HL-60/S4 (cell line): ENCODE measurements around the gene CBX6.

Experiments used
- in situ Hi-C: fragments of 300-500 bp; cut with MboI; formaldehyde crosslinking; loops from 2 replicates; pipeline ENCODE4 v1.14.3; 2022; ENCODE audit warnings: low sequenced_read_pairs

Gene CBX6

DNA sequence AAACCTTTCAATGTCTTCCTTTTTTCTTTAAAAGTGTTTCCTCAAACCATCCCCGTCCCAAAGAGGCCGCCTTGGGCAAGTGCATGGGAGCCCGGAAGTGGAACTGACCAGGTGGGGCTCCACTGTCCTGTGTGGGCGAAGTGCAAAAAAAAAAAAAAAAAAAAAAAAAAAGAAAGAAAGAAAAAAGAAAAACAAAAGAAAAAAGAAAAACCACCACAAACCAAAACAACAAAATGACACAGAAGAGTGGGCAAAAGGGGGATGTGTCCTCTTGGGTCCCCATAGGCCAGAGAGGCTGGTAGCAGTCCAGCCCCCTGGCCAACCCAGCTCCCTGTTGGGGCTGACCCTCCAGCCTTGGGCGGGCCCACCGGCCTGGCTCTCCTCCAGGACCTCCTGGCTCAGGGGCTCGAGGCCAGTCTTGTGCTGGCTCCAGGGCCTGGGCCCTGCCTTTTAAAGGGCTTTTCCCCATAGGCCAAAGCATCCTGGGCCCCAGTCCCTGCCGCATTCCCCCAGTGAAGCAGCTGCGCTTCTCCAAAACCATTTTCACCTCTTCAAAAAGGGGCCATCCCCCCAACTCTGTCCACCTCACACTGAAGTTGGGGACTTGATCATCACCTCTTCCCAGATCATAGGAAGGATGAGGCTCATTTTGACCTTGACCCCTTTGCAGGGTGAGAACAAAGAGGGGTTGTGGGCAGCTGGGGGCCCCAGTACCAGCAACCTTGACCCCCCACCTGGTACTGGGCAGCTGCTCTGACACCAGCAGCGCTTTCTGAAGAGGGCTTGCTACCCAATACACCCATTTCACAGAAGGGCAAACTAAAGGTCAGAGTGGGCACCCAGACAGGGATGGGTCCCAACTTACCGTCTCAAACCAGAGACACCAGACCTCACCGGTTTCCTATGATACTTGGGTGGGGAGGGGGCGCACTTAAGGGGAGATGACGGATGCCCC lies 9.4 kb downstream of the CBX6 start:
- in situ Hi-C loops, result loop anchor here (10.0 to 25.0 kb wide), 2 partner anchors 142 to 250 kb away; no protein-coding TSS in a partner anchor

DNA sequence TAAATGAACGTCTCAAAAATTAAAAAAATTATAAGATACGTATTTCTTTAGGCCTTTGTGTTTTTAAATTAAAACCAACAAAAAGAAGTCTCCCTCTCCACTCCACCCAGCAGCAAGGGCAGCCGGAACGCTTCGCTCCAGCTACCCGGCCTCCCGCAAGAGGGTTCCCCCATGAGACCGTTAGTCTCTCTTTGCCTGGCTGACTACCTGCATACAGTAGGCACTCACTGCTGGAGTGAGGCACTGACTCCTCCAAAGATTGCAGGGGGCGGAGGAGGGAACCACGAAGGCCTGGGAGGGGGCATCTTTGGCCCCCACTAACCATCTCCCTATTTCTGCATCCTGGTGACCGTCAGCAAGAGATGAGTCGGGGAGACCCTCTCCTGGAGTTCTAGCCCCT lies 10.1 kb downstream of the CBX6 start:
- in situ Hi-C loops, result loop anchor here (10.0 to 25.0 kb wide), 2 partner anchors 143 to 250 kb away; no protein-coding TSS in a partner anchor

DNA sequence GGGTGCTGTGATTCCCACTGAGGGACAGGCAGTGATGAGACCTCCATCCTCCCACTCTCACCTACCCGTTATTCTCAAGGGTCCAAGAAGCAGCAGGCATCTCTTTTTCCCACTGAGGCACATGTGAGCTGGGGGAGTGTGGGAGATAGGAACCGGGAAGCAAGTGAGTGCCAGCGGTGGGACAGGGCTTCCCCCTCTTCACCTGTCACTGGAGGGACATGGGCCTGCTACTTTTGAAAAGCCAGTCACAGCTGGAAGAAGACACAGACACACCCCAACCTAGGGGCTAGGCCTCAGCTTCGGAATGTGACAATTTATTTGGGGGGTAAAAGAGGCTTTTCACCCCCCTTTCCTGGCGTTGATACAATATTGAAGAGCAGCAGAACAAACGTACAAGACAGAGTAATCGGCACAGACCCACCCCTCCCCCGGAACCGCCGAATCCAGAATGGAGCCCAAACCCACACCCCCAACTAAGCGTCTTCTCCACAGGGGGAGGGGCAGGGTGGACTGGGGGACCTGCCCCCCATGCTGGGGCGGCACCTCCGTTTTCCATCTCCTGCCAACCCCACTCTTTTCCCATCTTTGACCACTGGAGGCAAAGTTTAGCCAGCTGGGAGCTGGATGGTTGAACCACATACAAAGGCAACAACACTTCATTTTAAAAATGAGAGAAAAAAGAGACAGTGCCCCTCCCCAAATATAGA lies 10.7 kb downstream of the CBX6 start:
- in situ Hi-C loops, result loop anchor here (10.0 to 25.0 kb wide), 2 partner anchors 143 to 251 kb away; no protein-coding TSS in a partner anchor

DNA sequence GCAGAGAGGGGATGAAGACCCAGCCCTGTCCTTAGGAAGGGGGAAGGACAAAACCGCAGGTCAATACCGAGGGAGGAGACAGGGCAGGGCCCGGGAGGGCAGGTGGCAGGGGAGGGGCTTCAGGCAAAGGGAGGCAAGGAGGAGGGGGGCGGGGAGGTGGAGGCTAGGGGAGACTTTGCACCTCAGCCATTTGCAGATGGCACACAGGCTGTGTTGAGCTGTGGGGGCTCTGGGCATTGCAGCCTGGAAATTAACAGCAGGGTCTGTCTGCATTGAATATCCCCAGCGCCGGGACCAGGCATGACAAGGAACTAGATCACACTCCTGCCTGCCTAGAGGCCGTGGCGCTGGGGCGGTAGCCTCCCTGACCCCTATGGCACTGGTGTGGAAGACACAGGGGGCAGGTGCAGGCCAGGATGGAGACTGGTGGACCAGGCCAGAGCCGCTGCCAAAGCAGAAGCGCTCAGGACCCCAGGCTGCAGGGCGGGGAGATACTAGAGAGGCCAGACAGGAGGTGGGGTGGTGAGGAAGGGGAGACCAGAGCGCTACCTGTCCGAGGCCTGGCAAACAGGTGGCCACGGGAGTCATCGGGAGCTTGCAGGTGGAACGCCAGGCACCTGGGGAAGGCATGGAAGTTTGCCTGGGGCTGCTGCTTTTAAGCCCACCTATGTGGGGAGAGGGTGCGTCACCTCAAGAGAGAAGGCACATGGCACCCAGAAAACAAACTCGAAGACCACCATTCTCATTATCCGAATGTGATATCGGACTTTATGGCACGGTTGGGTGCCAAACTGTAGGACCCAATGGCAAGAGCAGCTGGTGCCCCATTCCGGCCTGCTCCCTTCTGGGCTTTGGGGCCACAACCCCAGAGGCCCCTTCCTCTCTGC lies 11.5 kb downstream of the CBX6 start:
- in situ Hi-C loops, result loop anchor here (10.0 to 25.0 kb wide), 2 partner anchors 144 to 252 kb away; no protein-coding TSS in a partner anchor

DNA sequence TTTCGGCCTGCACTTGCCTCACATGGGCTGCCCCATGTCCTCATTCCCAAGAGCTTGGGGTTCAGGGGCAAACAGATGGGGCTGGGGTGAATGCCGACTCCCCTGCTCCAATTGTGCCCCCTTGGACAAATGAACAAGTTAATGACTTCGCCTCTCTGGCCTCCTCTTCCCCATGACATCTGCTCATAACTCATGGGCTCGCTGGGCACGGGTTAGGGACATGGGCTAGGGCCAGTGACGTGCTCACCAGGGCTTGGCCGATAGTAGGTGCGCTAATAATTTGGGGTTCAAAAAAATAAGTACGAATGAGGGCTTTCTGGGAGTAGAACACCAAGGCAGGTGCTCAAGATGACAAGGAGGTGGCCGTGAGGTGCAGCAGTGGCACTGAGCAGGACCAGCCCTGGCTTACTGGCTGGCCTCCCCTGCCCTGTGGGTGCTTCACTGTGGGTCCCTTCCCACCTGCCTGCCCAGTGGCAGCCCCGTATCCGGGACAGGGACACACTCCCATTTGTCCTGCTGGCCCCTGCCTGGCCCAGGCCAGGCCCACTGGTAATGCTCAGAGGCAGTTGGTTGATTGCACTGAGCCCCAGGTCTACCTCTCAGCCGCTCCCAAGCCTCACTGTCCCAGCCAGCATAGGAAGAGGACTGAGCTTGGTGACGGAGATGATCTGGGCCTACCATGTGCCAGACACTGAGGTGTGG lies 12.3 kb downstream of the CBX6 start:
- in situ Hi-C loops, result loop anchor here (10.0 to 25.0 kb wide), 2 partner anchors 145 to 253 kb away; no protein-coding TSS in a partner anchor

DNA sequence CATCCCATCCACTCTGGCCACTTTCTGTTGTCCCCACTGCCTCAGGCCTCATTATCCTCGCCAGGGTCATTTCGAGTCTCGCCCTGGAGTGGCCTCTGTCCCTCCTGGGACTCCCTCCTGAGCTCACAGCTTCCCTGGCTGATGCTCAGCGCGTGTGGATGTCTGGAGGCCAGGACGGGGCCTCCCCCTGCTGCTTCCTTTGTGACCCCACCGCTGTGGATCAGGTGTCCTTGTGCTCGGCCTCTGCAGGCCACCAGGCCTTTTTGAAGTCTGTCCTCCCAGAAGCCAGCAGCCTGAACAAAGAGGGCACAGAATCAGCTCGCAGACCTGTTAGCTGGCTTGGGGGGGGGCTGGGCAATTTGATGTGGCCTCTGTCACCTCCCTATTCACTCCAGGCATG lies 13.5 kb downstream of the CBX6 start:
- in situ Hi-C loops, result loop anchor here (25.0 kb wide), 1 partner anchor 254 kb away; no protein-coding TSS in a partner anchor

DNA sequence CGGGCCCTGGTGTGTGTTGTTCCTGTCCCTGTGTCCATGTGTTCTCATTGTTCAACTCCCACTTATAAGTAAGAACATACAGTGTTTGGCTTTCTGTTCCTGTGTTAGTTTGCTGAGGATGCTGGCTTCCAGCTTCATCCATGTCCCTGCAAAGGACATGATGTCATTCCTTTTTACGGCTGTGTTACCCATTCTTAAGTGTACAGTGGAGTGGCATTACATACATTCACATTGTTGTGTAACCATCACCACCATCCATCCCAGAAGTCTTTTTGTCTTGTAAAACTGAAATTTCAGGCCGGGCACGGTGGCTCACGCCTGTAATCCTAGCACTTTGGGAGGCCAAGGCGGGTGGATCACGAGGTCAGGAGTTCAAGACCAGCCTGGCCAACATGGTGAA lies 17.5 kb downstream of the CBX6 start:
- in situ Hi-C loops, result loop anchor here (25.0 kb wide), 1 partner anchor 258 kb away; no protein-coding TSS in a partner anchor

DNA sequence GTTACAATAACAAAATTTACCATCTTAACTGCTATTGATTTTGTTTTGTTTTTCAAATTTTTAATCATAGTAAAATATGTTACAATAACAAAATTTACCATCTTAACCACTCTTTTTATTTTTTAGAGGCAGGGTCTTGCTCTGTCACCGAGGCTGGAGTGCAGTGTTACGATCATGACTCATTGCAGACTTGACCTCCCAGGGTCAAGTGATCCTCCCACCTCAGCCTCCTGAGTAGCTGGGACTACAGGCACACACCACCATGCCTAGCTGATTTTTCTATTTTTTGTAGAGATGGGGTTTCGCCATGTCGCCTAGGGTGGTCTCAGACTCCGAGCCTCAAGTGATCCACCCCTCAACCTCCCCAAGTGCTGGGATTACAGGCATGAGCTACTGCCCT lies 18.1 kb downstream of the CBX6 start:
- in situ Hi-C loops, result loop anchor here (25.0 kb wide), 1 partner anchor 258 kb away; no protein-coding TSS in a partner anchor

DNA sequence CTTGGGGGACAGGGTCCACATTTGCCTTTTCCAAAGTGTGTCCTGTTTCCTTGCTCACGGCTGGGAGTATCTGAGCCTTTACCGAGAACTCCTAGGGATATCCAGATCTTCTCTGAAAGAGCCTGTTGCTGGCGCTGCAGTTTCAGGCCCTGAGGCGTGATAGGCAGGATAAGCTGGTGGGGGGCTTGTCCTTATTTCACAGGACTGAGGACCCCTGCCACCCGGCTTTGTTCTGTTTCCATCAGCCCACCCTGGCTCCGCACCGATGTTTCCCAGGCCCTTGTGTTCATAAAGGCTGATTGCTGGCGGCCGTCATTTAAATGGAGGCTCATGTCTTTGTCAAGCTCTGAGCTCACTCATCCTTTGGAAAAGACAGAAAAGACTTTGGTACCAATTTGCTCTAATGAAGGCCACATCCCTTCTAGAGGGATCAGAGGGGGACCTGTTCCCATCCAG lies 18.8 kb downstream of the CBX6 start:
- in situ Hi-C loops, result loop anchor here (25.0 kb wide), 1 partner anchor 259 kb away; no protein-coding TSS in a partner anchor

DNA sequence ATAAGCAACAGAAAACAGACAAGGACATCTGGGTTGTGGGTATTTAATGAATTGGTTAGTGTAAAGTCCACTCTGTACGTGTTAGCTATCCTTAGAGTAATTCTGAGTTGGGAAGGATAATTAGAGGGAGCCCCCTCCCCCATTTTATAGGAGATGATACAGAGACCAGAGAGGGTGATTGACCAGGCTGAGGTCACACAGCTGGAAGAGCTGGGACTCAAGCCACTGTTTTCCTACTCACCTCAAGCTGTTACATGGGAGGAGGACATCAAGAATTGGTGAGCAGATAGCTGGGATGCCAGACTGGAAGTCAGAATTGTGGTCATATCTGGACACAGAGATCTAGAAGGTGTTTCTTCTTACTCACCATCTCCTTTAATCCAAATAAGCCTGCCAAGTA lies 19.5 kb downstream of the CBX6 start:
- in situ Hi-C loops, result loop anchor here (25.0 kb wide), 1 partner anchor 260 kb away; no protein-coding TSS in a partner anchor

DNA sequence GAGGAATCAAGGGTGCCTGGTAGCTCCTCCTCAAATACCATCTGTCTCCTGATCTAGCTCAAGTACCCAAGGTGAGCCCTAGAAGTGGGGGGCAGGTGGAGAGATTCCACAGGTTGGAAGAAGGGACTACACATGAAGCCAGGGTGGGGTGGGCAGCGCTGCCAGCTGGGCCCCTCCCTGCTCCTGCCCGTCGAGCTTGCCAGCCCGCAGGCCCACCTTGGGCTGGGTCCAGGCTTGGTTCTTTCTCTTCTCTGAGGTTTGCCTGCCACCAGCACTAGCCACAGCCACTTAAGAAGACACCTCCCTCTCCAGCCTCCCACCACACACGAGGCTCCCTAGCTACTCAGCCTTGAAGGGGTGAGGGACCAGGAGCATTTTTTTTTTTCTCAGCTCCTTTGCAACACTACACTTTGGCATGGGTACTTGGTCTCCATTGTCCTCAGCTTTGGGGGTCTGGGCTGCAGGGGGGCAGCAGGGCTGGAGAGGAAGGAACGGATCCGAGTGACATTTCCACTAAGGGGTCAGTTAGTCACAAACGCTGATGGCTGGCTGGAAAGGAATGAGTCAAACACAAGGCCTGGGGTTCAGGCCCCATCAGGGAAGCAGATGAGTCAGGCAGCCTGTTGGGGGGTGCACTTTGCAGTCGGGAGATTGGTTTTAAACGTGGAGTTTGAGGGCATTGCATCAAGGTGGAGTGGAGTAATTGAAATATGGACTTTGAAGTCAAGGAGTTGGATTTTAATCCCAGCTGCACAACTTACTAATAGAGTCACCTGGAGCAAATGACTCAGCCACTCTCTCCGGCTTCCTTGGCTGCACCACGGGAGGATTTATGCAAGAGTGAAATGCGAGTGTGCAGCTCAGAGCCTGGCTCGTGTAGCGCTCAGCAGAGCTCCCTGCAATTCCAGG lies 20.8 kb downstream of the CBX6 start:
- in situ Hi-C loops, result loop anchor here (25.0 kb wide), 1 partner anchor 261 kb away; no protein-coding TSS in a partner anchor

DNA sequence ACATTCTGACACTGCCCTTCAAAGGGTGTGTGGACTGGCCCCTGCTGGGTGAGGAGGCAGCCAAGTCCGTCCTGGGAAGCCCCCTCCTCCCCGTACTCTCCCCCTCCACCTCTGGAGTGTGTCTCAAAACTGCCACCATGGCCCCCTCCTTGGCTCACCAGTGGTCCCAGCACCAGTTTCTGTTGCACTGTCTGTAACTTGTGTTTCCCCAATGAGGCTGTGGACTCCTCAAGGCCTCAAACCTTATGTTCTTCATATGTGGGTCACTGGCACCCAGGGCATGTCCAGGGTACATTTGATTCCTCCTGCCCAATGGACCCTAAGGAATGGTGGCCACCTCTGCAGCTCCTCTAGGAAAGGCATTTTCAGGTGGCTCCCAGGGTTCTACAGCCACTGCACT lies 21.6 kb downstream of the CBX6 start:
- in situ Hi-C loops, result loop anchor here (25.0 kb wide), 1 partner anchor 262 kb away; no protein-coding TSS in a partner anchor

DNA sequence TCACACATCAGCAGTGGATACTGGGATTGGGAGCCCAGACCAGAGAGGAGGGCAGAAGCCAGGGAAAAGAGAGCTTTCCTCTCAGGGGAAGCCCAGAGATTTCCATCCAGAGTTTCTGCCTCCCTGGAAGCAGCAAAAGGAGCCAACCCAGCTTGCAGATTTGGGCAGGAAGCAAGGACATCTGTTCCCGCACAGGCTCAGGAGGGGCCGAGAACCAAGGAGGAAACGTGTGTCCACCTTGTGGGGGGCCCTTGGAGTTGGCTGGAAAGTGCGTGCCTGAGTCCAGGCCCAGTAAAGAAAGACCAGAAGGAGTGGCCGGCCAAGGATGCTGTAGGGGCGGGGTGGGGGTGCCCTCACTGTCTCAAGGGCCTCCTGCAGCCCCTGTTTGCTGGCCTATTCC lies 22.2 kb downstream of the CBX6 start:
- in situ Hi-C loops, result loop anchor here (25.0 kb wide), 1 partner anchor 262 kb away; no protein-coding TSS in a partner anchor

DNA sequence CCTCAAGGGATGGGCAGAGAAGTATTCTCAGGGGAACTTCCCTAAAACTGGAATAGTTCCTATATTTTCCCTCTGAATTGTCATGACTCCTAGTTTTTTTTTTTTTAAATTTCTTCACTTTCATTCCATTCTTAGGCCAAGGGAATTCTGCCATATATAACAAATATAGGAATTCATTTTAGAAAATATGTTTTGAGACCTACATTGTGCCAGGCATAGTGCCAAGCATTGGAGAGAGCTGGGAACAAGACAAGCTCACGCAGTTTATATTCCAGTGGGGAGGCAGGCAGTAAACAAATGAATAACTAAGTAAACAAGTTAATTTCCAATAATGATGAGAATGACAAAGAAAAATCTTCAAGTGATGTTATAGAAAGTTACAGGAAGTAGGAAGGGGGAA lies 25.6 kb downstream of the CBX6 start:
- in situ Hi-C loops, result no loop called here

DNA sequence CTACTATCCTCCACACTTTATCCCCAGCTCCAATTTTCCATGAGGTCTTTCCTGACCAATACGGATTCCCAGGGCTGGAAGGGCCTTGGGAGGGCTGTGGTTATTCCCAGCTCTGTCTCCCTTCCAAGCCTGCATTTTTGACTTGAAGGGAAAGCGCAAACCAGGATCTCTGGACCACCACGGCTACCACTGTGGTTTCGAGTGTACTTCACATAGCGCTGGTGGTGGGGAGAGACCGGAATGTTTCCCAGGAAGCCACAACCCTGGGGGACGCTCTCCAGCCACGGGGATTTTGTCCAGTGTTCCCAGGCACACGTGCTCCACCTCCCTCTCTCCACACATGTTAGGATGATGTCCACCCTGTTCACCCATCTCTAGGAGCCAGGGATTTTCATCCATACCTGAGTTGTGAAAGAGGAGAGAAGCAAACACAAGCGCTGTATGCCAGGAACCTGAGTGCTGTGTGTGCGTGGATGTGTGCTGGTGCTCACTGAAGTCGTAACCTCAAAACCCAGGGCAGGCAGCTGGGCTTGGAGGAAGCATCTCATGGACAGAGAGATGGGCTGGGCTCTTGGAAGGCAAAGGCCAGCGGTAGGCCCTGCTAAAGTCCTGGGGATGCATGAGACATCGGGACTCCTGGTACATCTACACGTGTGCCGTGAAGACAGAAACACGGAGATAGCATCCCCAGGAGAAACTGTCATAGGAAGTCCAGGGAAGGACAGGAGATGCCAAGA lies 26.8 kb downstream of the CBX6 start:
- in situ Hi-C loops, result no loop called here

DNA sequence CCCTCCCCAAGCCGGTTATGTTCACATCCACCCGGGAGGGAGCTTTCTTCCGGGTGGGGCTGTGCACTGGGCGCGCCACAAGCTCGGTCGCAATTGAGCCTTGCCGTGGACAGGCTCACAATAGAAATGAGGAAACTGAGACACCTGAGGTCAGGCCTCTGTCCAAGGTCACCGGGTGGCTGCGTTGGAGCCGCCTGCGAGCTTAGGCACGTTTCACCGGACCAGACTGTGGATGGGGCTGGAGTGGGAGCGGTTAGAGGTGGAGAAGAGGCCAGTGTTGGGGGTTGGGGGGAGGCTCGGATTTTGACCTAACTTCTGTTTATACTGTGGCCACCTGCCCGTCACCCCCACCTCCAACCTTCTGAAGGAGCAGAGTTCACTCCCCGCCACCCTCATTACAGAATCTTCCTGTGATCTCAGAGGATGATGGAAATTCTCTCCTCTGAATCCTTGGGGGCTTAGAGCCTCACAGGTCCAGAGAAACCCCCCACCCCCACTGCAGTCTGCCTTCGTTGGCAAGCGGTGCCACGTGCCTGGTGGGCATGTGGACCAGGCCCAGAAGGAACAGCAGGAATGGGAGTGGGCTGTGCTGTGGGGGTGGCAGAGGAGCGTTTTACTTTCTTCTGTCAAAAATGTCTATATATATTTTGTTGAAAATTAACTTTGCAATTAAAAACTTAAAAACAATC lies 27.6 kb downstream of the CBX6 start:
- in situ Hi-C loops, result no loop called here
